Loucy (cell line): ENCODE measurements around the gene IL18BP.

ENCODE experiments used
- H2AFZ ChIP-seq: fragments of 200-600 bp; sonication (generic); 2 replicates; pipeline ENCODE4 v1.6.0; 2016; ENCODE audit warnings: antibody characterized with exemption, mild to moderate bottlenecking, low read length, moderate library complexity
- H3F3A ChIP-seq: fragments of 200-600 bp; 2 replicates; pipeline ENCODE4 v1.6.0; 2016; ENCODE audit warnings: antibody characterized with exemption, low read depth, mild to moderate bottlenecking
- H3K27me3 ChIP-seq: fragments of 200-600 bp; sonication (generic); 2 replicates; pipeline ENCODE4 v1.6.1; 2014; ENCODE audit warnings: low read length, mild to moderate bottlenecking; ENCODE audit not compliant: insufficient read depth, poor library complexity, severe bottlenecking
- H3K36me3 ChIP-seq: fragments of 200-600 bp; sonication (generic); 2 replicates; pipeline ENCODE4 v1.6.1; 2016; ENCODE audit warnings: low read length; ENCODE audit not compliant: insufficient read depth
- H3K4me1 ChIP-seq: fragments of 200-600 bp; sonication (generic); 2 replicates; pipeline ENCODE4 v1.5.1; 2014; ENCODE audit warnings: low read length, mild to moderate bottlenecking; ENCODE audit not compliant: insufficient read depth, poor library complexity, severe bottlenecking
- H3K4me2 ChIP-seq: fragments of 200-600 bp; sonication (generic); 2 replicates; pipeline ENCODE4 v1.6.0; 2014; ENCODE audit warnings: antibody characterized with exemption, low read length, low read depth, mild to moderate bottlenecking; ENCODE audit not compliant: poor library complexity, severe bottlenecking
- H3K4me3 ChIP-seq: fragments of 200-600 bp; sonication (generic); 2 replicates; pipeline ENCODE4 v1.5.1; 2014; ENCODE audit warnings: low read length, mild to moderate bottlenecking, mixed read lengths; ENCODE audit not compliant: poor library complexity, severe bottlenecking
- H3K79me2 ChIP-seq: fragments of 200-600 bp; sonication (generic); 2 replicates; pipeline ENCODE4 v1.6.1; 2014; ENCODE audit warnings: low read length; ENCODE audit not compliant: insufficient read depth
- H3K9ac ChIP-seq: fragments of 200-600 bp; sonication (generic); 2 replicates; pipeline ENCODE4 v1.6.0; 2014; ENCODE audit warnings: mild to moderate bottlenecking, low read depth, low read length, moderate library complexity; ENCODE audit not compliant: poor library complexity, severe bottlenecking
- H3K9me2 ChIP-seq: fragments of 200-600 bp; sonication (generic); replicated peaks from 2 replicates; pipeline ENCODE4 v1.6.1; 2016; ENCODE audit warnings: low read depth, low read length, mixed read lengths
- H3K9me3 ChIP-seq: fragments of 200-600 bp; sonication (generic); 2 replicates; pipeline ENCODE4 v1.6.1; 2014; ENCODE audit warnings: mild to moderate bottlenecking, antibody characterized with exemption, low read length, low read depth; ENCODE audit not compliant: insufficient read depth
- H4K20me1 ChIP-seq: fragments of 200-600 bp; sonication (generic); 2 replicates; pipeline ENCODE4 v1.6.0; 2014; ENCODE audit warnings: antibody characterized with exemption, low read length, mild to moderate bottlenecking; ENCODE audit not compliant: insufficient read depth, poor library complexity, severe bottlenecking
- CTCF ChIP-seq: fragments of 200-600 bp; sonication (generic); conservative IDR thresholded peaks from 2 replicates; pipeline ENCODE4 v1.5.1; 2014; ENCODE audit warnings: mild to moderate bottlenecking, antibody characterized with exemption, low read length
- EZH2phosphoT487 ChIP-seq: fragments of 200-600 bp; IDR thresholded peaks from 2 replicates; pipeline ENCODE4 v1.6.1; 2018; ENCODE audit warnings: antibody characterized with exemption, mild to moderate bottlenecking, moderate library complexity, borderline replicate concordance

IL18BP gene

GRCh38 chr11:72039856-72040401 is 41.2 kb downstream of the IL18BP start:
- H2AFZ ChIP-seq, result no peak overlapping the region
- peak overlapping the region; percentile 84 for H3K4me2 ChIP-seq
- peak overlapping the region; percentile 84 for H3K9ac ChIP-seq
- no peak for TF ChIP-seq EZH2phosphoT487
- TF ChIP-seq CTCF, result no peak
- no peaks in the 10 kb centered on the region for H3F3A ChIP-seq
- no peaks in the 10 kb centered on the region for H3K9me3 ChIP-seq
- H3K4me1 ChIP-seq, result peaks cover 32% of the 10 kb centered on the region
- peaks cover 16% of the 10 kb centered on the region; the same call in 1 of the 2 replicates for H3K36me3 ChIP-seq
- peak overlapping the region; percentile 86 for H3K4me3 ChIP-seq
- peaks cover 38% of the 10 kb centered on the region for H4K20me1 ChIP-seq
- H3K27me3 ChIP-seq, result no peaks in the 10 kb centered on the region
- no peaks in the 10 kb centered on the region for H3K9me2 ChIP-seq
- peaks cover 99% of the 10 kb centered on the region for H3K79me2 ChIP-seq

GRCh38 chr11:72040491-72041363 is 42.0 kb downstream of the IL18BP start:
- peak overlapping the region; percentile 84 for H3K9ac ChIP-seq
- H4K20me1 ChIP-seq, result peaks cover 35% of the 10 kb centered on the region
- H3F3A ChIP-seq, result no peaks in the 10 kb centered on the region
- H3K9me2 ChIP-seq, result no peaks in the 10 kb centered on the region
- H3K4me3 ChIP-seq, result peak overlapping the region; percentile 86
- peak overlapping the region; percentile 84 for H3K4me2 ChIP-seq
- H3K9me3 ChIP-seq, result no peaks in the 10 kb centered on the region
- H3K36me3 ChIP-seq, result peaks cover 8% of the 10 kb centered on the region; the same call in 1 of the 2 replicates
- no peak for TF ChIP-seq EZH2phosphoT487
- no peak for TF ChIP-seq CTCF
- H3K27me3 ChIP-seq, result no peaks in the 10 kb centered on the region
- peaks cover 32% of the 10 kb centered on the region for H3K4me1 ChIP-seq
- peaks cover 100% of the 10 kb centered on the region for H3K79me2 ChIP-seq
- H2AFZ ChIP-seq, result peak overlapping the region; percentile 74

GRCh38 chr11:72041364-72042063 is 42.8 kb downstream of the IL18BP start:
- Histone ChIP-seq H3K4me2 (peak overlapping the region; percentile 84), H4K20me1 (peaks cover 27% of the 10 kb centered on the region), H3K27me3 (no peaks in the 10 kb centered on the region), H3K4me3 (peak overlapping the region; percentile 86), H3F3A (no peaks in the 10 kb centered on the region), H3K9ac (peak overlapping the region; percentile 84), H3K9me2 (no peaks in the 10 kb centered on the region), H3K79me2 (peaks cover 97% of the 10 kb centered on the region), H3K36me3 (peaks cover 3% of the 10 kb centered on the region; the same call in 1 of the 2 replicates), H3K4me1 (peaks cover 32% of the 10 kb centered on the region), H2AFZ (peak overlapping the region; percentile 74; the same call in 1 of the 2 replicates), H3K9me3 (no peaks in the 10 kb centered on the region)
- no peak for TF ChIP-seq CTCF
- no peak for TF ChIP-seq EZH2phosphoT487
